Breast epithelium (tissue), 3 donors: ENCODE data around the gene CPO.

Experiments used
- POLR2A ChIP-seq: fragments of 450-650 bp; IDR thresholded peaks from one replicate; pipeline ENCODE4 v1.6.1; 2016; ENCODE audit warnings: antibody characterized with exemption, mild to moderate bottlenecking, moderate library complexity
- TF ChIP-seq, protein P1 (sequence below), 3 donors: fragments of 450-650 bp; IDR thresholded peaks; one replicate each; pipeline ENCODE4 v1.5.1; 2016 to 2017; ENCODE audit warnings: antibody characterized with exemption in 3 of 3, mild to moderate bottlenecking in 3 of 3, moderate library complexity in 3 of 3

DNA sequence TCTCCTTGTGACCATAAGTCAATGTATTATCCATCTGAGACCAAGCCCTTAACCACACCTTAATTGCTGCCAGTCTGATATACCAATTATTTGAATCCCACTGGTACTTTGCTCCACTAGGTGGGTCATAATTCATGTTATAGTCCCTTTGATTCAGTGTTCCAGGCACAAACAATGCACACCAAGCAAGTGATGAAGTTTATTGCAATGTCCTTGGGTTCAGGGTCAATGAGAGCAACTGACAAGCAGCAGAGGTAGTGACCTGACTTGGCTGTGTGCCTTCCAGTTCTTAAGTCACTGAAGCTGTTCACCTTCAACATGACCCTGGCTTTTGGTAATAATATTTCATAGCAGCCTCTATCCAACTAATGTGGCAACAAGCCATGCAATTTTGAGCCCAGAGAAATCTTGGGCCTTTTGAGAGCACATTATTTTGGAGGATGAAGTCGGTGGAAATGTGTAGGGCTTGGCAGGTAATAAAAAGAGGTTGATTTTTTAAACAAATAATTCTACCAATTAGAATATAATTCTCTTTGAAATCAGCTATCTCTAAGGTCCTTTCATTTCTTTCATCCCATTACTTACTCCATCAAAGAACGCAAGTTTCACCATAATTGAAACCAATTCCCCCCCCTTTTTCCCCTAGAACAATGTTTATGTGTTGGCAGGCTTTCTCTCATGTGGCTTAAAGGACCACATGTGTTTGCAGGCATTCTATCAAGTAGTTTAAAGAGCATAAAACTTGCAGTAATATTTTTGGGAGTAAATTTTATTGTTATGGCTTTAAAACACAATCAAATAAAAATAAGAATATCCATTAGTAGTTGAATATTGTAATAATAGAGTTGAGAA is 3.1 kb upstream of the CPO start:
- TF ChIP-seq, protein P1, sequence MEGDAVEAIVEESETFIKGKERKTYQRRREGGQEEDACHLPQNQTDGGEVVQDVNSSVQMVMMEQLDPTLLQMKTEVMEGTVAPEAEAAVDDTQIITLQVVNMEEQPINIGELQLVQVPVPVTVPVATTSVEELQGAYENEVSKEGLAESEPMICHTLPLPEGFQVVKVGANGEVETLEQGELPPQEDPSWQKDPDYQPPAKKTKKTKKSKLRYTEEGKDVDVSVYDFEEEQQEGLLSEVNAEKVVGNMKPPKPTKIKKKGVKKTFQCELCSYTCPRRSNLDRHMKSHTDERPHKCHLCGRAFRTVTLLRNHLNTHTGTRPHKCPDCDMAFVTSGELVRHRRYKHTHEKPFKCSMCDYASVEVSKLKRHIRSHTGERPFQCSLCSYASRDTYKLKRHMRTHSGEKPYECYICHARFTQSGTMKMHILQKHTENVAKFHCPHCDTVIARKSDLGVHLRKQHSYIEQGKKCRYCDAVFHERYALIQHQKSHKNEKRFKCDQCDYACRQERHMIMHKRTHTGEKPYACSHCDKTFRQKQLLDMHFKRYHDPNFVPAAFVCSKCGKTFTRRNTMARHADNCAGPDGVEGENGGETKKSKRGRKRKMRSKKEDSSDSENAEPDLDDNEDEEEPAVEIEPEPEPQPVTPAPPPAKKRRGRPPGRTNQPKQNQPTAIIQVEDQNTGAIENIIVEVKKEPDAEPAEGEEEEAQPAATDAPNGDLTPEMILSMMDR (IDR thresholded peaks at IDR 0.05): no peak
- no peak for TF ChIP-seq POLR2A
